LNCAP (cell line): ENCODE data around the gene TRIM27.

Experiments used
- CTCF ChIP-seq: fragments of 450-650 bp; IDR thresholded peaks from 2 replicates; pipeline ENCODE4 v1.5.1; 2017; ENCODE audit warnings: mild to moderate bottlenecking

TRIM27 gene

GRCh38 chr6:28953039-28953584, 29.3 kb upstream of the TRIM27 start:
- no peak for TF ChIP-seq CTCF

GRCh38 chr6:28948782-28949486, 25.1 kb upstream of the TRIM27 start:
- no peak for TF ChIP-seq CTCF

GRCh38 chr6:28947831-28948270, 24.1 kb upstream of the TRIM27 start:
- TF ChIP-seq CTCF = no peak

GRCh38 chr6:28947067-28947765, 23.4 kb upstream of the TRIM27 start:
- TF ChIP-seq CTCF = no peak

GRCh38 chr6:28945349-28945748, 21.6 kb upstream of the TRIM27 start:
- TF ChIP-seq CTCF = no peak

- TF ChIP-seq CTCF = no peak
These were observed 20.7 kb upstream of the TRIM27 start for GRCh38 chr6:28944412-28944865.

GRCh38 chr6:28943557-28944411, 20.0 kb upstream of the TRIM27 start:
- TF ChIP-seq CTCF = no peak
